SW480 (cell line): ENCODE data around the gene FOXL1.

Experiments used
- DNase-seq: peaks from one replicate; pipeline ENCODE4 v3.0.0-alpha.2; 2016; ENCODE audit warnings: low spot score

FOXL1 gene

DNA sequence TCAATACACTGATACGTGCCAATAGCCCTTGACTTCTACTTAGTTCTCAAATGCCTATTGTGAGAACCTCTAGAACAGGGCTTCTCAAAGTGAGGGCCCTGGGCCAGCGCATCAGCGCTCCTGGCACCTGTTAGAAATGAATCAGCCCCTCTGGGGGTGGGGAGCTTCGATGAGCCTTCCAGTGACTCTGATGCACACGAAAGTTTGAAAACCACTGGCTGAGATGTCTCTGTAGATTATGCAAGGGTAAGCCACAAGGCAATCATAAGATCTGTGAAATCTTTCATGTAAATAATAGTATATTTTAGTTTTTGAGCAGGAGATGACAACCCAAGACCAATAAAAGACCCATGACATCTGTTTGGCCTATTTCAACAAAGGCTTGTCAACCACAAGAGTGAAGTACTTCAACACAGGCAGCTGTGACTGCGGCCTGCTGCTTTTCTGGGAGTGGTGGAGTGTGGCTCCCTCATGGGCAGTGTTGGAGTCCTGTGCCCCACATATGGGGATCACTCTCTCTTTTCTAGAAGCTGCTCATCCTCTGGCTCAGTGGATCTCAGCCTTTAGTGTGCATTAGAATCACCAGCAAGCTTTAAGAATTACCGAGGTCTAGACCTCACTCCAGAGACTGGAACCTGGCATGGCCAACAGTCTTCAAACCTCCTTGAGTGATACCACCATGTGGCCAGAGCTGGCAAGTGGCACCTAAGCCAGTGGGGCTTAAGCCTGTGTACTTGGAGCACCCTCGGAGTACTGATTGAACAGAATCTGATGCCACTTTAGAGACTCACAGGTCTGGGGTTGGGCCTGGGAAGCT is 29.1 kb upstream of the FOXL1 start:
- DNase-seq: no peak

DNA sequence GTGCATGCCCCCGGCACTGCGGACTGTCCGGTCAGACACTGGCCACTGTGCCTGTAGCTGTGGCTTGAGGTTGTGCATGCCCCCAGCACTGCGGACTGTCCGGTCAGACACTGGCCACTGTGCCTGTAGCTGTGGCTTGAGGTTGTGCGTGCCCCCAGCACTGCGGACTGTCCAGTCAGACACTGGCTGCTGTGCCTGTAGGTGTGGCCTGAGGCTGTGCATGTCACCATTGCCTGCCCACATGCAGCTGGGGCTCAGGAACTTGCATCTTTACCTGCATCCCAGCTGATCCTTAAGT is 28.5 kb upstream of the FOXL1 start:
- DNase-seq: no peak

GRCh38 chr16:86550281-86550680 is 28.1 kb upstream of the FOXL1 start:
- DNase-seq: no peak

GRCh38 chr16:86553356-86553755 is 25.0 kb upstream of the FOXL1 start:
- DNase-seq: no peak

DNA sequence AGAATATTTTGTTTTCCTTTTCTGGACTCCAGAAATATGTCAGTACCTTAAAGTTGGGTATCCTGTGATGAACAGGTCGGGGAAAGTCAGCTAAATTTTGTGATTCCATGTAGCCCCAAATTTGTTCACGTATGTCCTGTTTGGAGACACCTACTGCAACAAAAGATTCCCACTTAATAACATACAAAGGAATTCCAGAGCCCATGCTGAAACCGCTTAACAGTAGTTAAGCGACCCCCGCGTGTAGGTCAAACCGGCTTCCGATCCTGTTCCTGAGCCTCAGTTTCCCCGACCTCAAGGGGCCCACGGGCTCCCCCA is 23.8 kb upstream of the FOXL1 start:
- DNase-seq: no peak

DNA sequence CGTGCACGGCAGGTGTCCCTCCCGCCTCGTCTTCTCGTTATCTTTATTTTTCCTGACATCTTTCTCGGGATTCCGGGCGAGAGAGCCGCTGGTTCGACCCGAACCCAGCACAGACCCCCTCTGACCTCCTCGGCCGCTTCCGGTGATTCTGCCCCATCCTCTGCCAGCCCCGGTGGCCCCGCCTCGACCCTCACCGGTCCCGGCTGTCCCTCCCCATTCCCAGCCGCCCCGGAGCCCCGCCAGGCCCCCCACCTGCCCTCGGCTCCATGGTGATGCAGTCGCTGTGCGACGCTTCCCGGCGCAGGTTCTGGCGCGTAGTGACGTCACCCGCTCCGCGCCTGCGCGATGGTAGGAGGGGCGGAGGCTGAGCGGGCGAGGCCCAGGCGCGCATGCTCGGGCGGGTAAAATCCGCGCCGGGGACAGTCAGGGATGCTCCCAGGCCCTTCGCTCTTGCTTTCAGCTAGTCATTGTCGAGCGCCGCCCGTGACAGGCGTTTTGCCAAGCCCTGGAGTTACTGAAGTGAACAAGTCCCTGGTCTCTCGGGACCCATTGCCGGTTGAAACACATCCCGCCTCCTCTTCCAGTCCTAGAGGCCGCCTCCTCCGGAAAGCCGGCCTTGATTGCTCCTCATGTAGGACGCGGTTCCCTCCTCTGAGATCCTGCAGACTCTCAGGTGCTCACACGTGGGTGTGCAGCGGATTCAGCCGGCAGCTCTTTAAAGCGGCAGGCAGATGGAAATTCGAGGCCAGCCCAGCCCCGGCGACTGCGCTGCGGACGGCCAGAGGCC is 23.2 kb upstream of the FOXL1 start, which contains the start of gene MTHFSD:
Gene MTHFSD, minus strand, starts transcription at position 319 of the 787 bp plus-strand sequence. Its CDS starts 51 bp downstream, at position 268.
- peak; percentile 78 for DNase-seq

- DNase-seq: no peak
Measured at GRCh38 chr16:86555704-86556075, 22.7 kb upstream of the FOXL1 start.

DNA sequence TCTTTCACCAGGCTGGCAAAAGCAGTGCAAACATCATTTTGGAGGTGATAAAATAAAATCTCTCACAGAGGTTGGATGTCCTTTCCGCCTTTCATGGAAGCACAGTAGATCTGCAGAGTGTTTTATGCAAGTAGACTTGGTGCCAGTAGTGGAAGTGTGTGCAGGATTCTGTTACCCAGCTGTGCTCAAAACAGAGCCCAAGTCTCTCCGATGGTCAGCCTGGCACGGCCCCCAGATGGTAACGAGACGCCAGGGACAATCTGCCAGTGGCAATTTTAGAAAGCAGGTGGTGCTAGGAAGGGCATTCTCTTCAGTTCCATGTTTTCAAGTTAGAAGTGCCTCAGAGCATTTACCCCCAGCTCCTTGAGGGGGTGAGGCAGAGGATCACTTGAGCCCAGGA is 21.8 kb upstream of the FOXL1 start:
- no peak for DNase-seq

DNA sequence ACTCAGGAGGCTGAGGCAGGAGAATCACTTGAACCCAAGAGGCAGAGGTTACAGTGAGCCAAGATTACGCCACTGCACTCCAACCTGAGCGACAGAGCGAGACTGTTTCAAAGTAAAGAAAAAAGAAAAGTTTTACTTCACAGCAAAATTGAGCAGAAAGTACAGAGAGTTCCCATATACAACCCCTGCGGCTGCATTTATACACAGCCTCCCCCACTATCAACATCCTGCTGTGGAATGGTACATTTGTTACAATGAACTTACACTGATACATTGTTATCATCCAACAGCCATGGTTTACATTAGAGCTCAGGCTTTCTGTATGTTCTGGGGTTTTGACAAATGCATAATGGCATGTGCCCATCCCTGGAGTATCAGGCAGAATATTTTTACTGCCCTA is 20.8 kb upstream of the FOXL1 start:
- no peak for DNase-seq

DNA sequence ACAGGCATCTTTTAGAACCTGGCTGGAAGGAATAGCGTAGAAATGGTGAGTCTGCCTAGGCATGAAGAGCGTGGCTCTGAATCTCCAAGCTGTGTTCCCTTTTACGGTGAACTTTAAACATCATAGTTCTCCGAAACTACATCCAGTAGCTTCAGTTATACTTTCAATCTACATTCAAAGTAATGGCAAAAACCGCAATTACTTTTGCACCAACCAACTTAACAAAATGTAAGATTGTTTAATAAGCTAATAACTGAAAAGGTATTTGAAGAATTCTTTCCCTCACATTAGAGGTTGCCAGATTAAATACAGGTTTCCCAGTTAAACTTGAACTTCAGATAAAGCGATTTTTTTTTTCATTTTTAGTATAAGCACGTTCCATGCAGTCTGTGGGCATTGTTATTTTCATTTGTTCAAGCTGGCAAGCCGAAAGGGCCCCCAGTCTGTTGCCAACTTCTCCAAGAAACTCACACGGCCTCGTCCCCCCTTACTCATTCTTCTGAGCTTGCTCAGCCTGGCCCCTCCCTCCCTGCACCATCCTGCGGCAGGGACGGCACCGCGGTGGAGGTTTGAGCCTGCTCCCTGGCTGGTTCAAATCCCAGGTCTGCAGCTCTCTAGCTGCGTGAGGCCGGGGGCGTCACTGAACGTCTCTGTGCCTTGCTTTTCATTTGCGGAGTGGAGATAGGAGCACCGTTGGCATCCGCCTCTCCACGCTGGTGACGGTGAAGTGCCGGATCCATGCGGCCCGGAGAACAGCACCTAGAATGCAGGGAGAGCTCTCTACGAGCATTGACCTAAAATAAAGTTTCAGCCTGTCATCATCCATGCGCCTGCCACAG is 19.8 kb upstream of the FOXL1 start:
- DNase-seq: no peak

DNA sequence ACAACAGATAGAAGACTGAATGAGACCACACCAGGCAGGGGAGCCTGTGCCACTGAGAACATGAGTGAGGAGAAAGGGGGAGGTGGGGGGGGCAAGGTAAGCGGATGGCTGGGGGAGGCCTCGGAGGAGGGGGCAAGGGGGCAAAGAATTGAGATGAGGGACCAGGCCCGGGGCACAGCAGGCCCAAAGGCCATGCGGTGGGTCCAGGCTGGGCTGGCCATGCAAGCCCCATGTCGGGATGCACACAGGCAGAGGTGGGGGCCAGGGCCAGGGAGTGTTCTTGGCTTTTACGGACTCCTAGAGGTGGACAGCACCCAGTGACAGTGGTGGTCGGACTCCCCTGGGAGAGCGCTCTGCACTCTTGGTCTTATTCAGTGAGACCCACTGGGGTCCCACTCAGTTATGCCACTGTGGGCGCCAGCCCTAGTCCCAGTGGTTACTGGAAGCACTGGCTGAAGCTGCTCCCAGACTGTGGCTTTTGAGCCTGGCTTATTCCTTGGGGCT is 18.5 kb upstream of the FOXL1 start:
- DNase-seq: no peak

- DNase-seq: no peak
Measured at GRCh38 chr16:86562356-86562755, 16.0 kb upstream of the FOXL1 start.

DNA sequence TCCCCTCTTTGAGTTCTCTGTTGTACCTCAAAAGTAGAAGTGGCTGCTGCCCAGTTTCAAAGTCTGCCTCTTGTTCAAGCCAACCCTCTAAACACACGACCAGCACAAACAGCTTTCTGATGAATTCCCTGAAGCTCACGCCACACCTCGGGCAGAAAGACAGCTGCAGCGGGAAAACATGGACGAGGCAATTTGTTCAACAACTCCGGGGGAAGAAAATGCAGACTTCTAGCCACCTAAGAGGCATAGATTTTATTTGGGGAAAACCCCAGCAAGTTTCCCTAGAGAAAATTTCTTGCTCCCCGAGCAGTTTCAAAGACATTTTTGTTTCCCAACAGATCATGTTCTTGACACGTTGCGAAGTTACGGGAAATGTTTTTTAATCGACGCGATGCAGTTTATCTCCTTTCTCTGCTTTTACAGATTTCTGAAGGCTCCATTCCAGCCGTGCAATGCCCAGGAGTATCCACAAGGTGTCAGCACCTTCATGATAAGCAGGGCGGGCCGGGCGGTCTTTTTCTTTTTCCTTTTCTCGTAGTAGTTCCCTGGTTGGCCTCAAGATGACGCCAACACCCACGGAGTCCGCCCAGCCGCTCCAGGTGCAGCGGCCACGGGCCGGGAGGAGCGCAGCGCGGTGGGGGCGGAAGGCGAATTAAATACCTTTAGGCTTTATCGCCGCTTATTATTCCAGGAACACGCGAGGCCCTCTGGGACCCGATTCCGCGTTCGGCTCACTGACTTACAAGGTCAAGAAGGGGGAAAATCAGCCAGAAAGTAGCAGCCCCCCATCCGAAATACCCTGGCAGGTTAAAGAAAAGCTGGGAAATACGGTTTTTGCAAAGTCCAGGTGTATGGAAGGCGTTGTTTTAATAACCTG is 14.6 kb upstream of the FOXL1 start:
- DNase-seq: peak; percentile 81

DNA sequence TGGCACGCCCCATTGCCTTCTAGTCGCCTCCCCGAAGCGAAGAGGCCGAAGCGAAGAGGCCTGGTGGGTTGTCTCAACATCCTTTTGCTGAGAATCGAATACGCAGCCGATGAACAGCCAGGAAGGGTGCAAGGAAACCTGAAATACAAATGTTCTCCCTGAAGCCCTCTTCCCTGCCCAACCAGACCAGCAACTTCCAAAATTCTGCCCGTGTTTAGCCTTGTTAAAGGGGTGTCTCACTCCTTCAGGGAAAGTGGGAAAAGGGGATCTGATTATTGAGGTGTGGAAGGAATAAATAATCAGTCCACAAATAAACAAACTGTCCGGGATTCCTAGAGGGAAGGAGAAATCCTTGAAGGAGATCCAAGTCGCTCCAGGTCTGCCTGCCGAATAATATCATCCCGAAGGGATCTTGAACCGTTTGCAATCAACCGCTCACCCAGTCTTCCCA is 13.1 kb upstream of the FOXL1 start:
- DNase-seq: no peak

DNA sequence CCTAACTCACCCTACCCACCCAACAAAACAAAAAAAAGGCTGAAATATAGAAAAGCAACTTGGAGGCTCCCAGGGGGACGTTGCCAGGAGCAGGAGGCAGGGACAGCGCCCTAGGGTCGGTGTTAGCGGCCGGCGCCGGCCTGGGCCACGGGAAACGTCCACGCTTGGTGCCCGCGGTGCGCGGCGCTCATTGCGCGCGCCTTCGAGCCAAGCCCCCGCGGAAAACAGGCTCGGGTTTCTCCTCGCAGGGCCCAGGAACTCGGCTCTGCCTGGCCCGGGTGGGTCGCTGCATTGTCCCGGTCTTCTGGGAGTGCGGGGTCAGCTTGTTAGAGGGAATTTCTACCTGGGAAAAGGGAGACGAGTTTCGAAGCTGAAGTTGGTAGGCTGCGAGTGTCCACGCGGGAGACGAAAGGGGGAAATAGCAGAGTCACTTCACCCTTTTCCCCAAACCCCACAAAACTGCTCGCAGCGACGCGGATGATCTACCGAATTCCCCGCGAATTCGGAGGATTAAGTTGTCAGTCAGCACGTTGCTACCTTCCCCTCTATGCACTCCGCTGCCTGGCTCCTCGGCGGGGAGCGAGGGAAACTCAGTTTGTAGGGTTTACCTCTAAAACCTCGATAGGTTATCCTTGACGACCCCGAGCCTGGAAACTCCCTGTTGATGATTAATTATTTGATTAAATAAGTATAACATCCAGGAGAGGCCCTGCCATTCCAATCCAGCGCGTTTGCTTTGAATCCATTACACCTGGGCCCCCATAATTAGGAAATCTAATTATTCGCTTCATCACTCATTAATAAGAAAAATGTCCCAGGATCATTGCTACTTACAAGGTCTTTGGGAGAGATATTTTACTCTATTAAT is 12.5 kb upstream of the FOXL1 start:
- no peak for DNase-seq

GRCh38 chr16:86566601-86566965 is 11.8 kb upstream of the FOXL1 start, which contains the start of gene FOXC2:
Gene FOXC2, plus strand, starts transcription at chr16:86566829. Its CDS starts 507 bp downstream, at chr16:86567336.
- no peak for DNase-seq

DNA sequence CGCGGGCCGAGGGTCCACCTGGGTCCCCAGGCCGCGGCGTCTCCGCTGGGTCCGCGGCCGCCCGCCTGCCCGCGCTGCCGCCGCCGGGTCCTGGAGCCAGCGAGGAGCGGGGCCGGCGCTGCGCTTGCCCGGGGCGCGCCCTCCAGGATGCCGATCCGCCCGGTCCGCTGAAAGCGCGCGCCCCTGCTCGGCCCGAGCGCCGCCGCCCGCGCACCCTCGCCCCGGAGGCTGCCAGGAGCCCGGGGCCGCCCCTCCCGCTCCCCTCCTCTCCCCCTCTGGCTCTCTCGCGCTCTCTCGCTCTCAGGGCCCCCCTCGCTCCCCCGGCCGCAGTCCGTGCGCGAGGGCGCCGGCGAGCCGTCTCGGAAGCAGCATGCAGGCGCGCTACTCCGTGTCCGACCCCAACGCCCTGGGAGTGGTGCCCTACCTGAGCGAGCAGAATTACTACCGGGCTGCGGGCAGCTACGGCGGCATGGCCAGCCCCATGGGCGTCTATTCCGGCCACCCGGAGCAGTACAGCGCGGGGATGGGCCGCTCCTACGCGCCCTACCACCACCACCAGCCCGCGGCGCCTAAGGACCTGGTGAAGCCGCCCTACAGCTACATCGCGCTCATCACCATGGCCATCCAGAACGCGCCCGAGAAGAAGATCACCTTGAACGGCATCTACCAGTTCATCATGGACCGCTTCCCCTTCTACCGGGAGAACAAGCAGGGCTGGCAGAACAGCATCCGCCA is 11.2 kb upstream of the FOXL1 start:
- peak; percentile 36 for DNase-seq

- DNase-seq: no peak
Measured at GRCh38 chr16:86567701-86568581, 10.4 kb upstream of the FOXL1 start.
